Activated CD4-positive, alpha-beta T cell treated with anti-CD3 and anti-CD28 coated beads, Interleukin-2, Interleukin-4, amounts not matched to agents 100 ng/mL and 50 ng/mL, durations not matched to agents 16 hours and 8 hours (primary cell): Measurements from ENCODE around the gene NCBP1.

Experiments used
- DNase-seq: peaks from one replicate; pipeline ENCODE4 v3.0.0-alpha.2; 2020; ENCODE audit warnings: low spot score

Gene NCBP1

GRCh38 chr9:97717866-97718265 lies 84.2 kb downstream of the NCBP1 start:
- no peak for DNase-seq

DNA sequence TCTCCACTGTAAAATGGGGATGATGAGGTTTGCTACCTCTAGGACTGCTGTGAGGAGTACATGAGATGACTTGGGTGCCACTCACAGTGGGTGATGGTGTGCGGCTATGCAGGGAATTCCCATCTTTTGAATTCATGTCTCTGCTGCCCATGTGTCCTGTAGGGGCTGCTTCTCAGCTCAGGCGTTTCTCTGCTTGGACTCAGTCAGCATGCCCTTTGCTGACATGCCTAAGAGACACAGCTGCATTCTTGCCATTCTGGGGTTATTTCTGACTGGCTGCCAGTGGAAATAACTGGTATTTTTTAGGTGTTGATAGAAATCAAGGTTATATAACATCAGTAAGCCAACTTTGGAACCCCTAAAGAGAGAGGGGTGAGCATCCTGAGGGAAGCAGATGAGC lies 87.8 kb downstream of the NCBP1 start:
- DNase-seq: no peak

DNA sequence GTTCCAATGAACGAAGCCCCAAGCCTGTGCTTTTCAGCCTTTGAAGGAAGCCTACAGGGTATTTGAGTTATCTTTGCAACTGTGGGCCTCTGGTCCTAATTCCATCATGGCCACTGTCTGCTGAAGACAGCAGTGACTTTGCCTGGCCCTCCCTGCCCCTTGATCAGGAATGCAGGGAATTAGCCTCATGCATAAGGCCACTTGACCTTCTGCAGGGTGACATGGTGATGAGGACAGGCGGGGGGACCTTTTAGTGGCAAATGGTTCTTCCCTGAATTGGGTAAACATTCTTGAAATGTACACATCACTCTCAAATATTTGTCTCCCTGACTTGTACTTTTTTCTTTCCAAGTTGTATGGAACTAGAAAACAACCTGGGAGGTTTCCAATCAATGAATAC lies 88.7 kb downstream of the NCBP1 start:
- DNase-seq: no peak
